GM19239 (cell line): Measurements from ENCODE around the gene SIRPD.
"Not testable (repeated sequence)": the region's sequence is repeated elsewhere in the genome, so short reads cannot be mapped to it uniquely, and the experiment has no call there.

ENCODE experiments used
- DNase-seq: peaks from one replicate; pipeline ENCODE4 v3.0.0; 2011; ENCODE audit warnings: low spot score; ENCODE audit not compliant: insufficient read length
- FAIRE-seq: peaks from 2 replicates; lab custom pipeline; 2011; peaks lifted over from hg19 to GRCh38; lab: Jason Lieb, UNC

Gene SIRPD

DNA sequence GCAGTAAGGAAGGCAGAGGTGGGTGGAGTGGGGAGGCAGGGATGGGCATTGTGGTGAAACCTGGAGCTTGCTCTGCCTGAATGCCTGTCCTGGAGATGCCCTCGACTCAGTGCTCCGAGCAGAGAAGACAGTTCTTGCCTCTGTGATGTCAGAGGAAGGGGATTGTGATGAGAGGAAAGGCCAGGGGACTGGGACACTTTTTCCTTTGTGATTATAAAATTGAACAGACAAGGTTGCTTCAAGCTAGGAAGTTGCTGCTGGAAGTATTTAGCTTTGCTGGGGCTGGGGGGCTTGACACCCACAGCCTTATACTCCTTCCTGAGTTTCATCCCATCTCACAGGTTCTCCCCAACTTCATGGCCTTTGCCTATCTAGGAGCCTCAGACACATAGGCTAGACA is at the start of gene SIRPD:
SIRPD (minus strand) TSS at position 101 of the 400 bp plus-strand sequence; CDS start at position 49, 52 bp downstream.
- no peak for FAIRE-seq
- no peak for DNase-seq

DNA sequence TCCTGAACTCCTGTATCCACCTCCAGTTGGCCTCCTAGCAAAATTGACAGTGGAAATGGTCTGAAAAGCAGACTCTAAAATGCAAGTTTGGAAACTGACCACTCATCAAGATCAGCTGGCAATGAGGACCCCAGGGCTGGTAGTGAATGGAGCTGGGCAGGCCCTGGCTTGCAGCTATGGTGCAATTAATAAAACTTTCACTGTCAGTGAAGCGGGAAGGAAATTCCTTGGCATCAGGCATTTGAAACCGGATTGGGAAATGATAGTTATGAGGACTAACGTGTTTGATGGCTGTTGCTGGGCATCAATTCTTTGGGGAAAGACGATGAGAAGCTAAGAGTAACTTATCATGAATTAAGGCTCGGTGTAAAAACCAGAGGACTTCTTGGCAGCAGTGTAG is 43.2 kb upstream of the SIRPD start:
- FAIRE-seq, result no peak
- DNase-seq, result no peak

DNA sequence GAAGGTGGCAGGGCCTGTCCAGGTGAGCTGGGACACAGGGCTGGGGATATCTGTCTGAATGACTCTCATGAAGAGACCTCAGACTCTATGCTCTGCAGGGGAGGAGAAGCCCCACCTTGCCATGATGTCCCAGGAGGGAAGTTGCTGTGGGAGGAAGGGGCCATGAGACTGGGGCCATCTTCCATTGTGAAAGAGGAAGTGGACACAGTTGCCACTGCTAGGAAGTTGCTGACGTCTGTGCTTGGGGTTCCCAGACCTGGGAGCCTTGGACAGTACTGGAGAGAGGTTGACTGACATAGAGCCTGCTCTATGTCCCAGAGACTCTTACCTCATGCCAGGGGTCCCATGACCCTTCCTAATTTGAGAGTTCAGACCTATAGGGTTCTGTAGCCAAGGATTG is 37.8 kb upstream of the SIRPD start:
- DNase-seq (no peak), FAIRE-seq (no peak)

DNA sequence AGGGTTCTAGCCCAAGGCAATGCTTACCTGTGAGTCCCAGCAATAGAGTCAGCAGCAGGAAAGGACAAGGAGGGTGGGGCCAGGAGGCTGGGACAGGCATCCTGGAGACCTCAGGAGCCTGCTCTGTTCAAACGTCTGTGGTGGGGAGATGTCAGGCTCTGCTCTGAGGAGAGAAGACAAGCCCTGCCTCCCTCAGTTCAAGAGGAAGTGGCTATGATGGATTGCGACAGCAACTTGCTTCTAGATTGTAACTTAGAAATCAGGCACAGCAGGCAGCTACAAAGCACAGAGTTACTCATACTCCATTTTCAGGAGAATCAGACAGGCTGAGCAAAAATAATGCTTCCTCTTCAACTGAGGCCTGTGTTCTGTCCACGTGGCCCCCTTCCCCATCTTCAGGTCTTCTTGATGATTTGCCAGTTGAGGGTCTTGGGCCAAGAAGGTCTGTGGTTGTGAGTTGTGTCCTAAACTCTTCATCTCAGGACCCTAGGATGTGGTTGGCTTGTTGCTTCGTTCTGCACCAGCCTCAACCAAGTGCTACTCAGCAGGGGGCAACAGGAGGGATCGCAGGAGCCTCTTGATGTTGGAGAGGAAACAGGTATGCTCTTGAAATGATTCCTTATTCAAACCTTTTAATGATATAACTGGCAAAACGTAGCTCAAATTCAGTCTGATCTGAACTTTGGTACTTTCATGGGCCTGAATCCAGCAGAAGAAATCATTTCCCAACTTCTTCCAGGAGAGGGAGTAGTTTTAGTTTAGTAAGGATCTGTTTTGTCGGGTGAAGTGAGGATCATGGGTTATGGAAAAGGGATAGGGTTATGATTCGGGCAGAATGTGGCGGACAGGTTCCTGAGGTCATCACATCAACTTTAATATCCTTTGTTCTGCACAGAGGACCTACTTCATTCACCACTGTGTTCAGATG is 31.3 kb upstream of the SIRPD start:
- DNase-seq (no peak), FAIRE-seq (no peak)

DNA sequence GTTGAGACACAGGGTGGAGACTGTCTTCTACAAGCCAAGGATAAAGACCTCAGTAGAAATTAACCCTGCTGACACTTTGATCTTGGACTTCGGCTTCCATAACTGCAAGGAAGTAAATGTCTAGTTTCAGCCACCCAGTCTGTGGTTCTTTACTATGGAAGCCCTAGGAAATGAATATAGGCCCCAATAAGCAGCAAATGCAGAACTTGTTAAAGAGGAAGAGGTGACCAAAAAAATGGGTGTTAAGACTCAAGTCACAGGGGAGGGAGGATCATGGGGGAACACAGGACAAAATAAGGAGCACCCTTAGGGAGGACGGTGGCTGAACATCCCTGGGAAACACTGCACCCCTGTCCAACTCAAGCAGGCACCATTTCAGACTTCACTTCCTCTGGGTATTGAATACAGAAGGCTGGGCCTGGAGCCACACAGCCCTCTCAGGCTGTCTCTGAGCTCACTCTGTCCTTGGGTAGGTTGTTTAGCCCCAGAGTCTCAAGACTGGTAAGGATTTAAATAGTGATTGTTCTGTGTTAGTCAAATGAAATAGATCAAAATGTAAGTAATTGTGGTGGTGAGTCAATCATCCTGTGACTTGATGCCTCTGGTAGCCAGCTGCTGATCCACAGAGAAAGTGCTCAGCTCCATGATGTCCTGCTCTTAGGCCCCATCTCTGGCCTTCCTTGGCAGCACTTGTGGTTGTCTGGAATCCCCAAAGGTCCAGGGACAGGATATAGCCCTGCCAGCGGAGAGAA is 30.5 kb upstream of the SIRPD start:
- DNase-seq (no peak), FAIRE-seq (no peak)

DNA sequence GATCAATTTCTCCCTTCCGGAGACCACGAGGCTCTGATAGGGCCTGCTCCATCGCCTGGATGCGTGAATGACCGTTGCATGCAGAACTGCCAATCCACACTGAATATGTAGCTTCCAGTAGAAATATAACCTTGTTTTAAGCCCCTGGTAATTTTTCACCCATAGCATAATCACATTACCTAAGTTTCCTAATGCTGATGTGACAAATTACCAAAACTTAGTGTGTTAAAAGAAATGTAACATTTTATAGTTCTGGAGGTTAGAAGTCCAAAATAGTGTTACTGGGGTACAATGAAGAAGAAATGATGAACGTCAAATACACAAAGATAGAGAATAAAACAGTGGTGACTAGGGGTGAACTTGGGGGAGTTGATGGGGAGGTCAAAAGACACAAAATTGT is 22.0 kb upstream of the SIRPD start:
- FAIRE-seq (no peak), DNase-seq (no peak)

DNA sequence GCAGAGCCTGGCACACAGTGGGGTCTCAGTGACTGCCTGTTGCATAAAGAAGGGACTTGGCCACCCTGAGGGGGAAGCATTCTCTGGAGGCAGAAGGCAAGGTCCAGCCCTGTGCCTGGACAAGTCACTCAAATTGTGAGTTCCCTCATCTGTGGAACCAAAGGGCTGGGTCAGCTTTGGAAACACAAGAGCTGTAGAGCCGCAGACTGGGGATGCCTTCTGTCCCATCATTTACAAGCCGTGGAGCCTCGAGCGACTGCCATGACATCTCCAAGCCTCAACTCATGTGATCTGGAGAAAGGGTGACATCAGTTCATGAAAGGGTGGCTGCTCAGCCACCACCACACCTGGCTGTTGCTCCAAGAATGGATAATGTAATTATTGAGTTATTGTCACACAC is 20.4 kb upstream of the SIRPD start:
- no peak for DNase-seq
- no peak for FAIRE-seq

DNA sequence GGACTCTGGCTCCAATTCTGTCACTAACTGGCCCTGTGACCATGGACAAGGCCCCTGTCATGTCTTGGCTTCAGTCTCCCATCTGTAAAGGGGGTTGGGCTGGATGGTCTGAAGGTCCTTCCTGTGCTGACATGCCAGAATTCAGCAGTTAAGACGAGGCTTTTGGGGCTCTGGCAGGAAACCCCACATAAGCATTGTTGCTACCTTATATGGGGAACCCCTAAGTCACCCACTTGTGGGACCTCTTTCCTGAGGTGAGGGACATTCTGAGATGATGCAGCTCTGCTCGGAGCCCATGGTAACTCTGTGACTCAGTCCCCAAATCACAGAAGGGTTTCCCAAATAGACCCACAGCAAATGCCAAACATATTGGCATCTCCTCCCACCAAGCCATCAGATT is 19.8 kb upstream of the SIRPD start:
- DNase-seq, FAIRE-seq: not testable (repeated sequence)

DNA sequence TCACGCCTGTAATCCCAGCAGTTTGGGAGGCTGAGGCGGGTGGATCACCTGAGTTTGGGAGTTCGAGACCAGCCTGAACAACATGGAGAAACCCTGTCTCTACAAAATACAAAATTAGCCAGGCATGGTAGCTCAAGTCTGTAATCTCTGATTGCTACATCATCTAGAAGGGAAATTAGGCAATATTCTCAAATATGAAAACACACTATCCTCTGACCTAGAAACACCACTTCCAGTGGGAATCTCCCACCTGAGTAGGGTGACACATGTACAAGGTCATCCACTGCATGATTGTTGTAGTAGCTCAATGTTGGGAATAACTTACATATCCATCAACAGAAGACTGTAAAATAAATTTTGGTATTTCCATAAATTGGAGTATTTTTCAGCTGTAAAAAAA is 19.1 kb upstream of the SIRPD start:
- no peak for FAIRE-seq
- DNase-seq, result no peak

DNA sequence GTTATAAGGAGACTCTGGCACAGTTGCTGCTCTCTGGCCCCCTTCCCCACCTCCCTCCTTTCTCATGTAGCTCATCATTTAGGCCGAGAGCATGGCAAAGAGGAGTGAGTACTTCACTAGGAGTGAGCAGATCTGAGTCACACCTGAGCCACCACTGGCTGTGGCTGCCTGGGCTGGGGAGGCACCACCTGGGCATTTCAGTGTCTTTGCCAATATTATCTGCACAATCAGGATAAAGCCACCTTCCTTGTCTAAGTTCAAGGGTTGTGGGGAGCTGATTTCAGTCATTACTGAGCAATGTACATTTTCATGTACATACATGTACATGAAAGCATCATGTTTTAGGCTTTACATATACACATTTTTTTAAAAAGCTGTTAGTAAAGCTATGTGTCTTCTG is 18.5 kb upstream of the SIRPD start:
- not testable (repeated sequence) for DNase-seq, FAIRE-seq

DNA sequence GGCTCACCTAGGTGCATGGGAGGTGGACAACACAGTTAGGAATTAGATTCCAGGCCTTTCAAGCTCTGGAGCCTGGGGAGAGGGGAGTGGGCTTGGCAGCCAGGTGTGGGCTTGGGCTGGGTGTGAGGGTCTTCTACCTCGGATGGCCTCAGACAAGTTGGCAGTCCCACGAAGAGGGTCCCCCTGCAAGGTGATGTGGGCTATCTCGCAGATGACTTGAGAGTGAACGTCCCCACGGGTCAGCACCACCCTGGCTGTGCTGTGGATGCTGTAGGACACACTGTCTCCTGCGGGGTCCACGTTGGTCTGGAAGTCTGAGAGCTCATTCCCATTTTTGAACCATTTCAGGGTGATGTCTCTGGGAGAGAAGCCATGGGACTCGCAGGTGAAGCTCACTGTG is 14.1 kb upstream of the SIRPD start:
- FAIRE-seq, DNase-seq: not testable (repeated sequence)

DNA sequence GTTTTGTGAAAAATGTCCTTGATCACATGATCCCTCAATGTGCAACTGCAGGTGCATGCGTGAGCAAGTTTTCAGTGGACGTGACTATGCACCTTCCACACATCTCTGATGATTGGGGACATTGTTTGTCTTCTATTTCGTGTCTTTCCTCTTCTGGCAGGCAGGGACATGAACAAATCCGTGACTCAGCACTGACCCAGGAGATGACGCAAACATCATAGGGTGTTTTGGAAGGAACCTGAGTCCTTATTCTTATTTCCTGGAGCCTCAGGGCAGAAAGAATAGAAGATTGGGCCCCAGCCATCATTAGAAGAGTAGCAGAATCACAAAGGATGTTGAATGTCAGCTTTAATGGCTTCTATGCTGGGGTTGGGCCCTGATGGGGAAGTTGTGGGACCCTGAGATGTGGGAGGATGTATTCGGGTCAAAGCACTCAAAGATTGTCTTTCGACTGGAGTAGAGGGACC is 11.9 kb upstream of the SIRPD start:
- no peak for FAIRE-seq
- no peak for DNase-seq

DNA sequence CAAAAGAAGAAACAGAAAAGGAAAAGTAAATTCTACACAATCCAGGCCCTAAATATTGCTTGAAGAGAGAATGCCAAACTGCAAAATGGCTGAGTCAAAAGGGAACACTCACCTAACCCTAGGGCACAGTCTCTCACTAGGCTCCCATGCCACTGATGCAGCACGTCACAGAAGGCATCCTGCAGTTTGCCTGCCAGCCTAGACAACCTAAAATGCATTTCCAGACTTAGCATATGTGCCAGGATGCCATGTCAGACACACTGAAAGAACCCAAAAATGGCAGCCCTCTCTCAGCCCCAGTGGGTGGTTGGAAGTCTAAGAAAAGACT is 10.6 kb upstream of the SIRPD start:
- no peak for DNase-seq
- no peak for FAIRE-seq

DNA sequence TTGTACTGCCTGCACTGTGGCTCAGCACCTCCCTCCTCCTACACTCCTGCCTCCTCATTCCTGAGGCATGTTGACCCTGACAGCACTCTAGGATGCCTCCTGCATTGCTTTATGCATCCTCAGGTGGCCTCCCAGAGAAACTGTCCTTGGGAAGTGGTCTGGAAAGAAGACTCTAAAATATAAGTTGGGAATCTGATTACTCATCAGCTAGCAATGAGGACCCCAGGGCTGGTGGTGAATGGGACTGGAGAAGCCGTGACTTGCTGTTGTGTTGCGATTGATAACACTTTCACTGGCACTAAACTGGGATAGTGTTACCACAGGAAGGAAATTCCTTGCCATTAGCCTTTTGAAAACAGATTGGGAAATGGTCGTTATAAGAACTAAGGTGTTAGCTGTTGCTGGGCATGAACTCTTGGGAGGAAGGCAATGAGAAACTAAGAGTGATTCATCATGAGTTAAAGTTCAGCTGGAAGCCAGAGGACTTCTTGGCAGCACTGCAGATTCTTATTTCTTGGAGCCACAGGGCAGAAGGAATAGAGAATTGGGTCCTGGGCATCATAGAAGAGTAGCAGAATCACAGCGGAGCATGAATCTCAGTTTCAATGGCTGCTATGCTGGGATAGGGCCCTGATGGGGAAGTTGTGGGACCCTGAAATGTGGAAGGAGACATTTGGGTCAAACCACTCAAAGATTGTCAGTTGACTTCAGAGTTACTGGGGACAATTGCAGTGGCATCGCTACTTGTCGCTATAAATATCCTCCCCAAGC is 10.1 kb upstream of the SIRPD start:
- DNase-seq, result no peak
- no peak for FAIRE-seq

DNA sequence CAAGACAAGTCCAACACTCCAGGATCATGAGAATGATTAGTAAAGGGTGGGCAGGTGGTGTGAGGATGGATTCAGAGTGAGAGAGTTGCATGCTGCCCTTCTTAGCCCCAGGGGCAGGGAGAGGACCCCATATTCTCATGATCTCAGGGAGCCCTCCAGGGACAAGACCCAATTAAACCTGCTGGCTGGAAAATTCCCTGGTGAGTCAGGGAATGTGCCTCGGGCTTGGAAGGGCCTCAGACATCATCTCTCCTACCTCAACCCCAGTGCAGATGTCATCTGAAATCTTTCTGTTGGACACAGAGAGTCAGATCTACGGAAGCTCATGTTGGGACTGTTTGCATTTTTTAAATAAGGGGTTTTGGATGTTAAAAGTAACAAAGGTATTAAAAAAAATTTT is 9.2 kb upstream of the SIRPD start:
- FAIRE-seq (no peak), DNase-seq (no peak)

DNA sequence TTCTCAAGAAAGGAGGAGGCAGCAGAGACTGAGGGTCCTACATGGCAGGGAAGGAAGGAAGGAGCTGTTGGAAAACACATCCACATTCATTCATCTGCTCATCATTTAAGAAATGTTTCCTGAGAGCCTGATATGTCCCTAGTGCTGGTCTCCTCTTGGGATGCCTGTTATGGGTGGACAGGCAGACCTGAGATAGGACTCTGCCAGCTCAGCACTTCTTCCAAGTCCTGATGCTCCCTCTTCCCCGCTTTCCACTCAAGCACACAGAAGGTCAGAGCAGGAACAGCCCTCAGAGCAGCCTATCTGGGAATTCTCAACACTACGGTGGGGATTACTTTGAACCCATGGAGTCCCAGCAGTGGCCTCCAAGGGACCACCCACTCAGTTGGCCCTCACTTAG is 8.0 kb upstream of the SIRPD start:
- no peak for DNase-seq
- no peak for FAIRE-seq

DNA sequence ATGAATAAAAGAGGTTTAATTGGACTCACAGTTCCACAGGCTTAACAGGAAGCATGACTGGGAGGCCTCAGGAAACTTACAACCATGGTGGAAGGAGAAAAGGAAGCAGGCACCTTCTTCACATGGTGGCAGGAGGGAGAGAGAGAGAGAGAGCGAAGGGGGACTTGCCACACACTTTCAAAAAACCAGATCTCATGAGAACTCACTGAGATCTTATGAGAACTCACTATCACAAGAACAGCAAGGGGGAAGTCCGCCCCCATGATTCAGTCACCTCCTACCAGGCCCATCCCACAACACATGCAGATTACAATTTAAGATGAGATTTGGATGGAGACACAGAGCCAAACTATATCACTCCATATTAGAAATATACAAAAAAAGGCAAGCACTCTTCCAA is 6.1 kb upstream of the SIRPD start:
- DNase-seq, result no peak
- no peak for FAIRE-seq

DNA sequence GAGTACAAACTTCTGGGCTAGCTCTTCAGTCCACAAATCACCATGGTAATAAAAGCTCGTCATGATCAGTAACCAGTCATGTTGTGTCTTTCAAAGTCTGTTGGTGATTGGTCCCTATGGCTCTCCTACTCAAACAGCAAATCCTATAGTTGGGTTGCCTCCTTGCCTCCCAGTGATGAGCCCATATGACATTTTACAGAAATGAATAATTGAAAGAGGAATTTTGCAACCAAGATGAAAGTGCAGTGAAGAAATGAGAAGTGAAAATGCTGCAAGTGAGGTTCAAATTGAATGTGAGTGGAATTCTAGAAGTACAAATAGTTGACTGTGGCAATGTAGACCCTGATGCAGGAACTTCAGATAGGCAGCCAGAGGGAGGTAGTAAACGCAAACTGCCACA is 5.1 kb upstream of the SIRPD start:
- no peak for DNase-seq
- FAIRE-seq, result no peak

DNA sequence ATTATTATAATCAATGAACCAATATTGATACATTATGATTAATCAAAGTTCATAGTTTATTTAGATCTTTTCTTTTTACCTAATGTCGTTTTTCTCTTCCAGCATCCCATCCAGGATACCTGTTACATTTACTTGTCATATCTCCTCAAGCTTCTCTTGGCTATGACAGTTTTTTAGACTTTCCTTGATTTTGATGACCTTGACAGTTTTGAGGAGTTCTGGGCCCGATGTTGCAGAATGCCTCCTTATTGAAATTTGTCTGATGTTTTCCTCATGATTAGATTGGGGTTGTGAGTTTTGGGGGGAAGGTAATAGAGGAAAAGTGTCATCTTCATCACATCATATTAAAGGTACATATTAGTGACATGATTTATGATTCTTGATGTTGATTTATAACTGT is 3.8 kb upstream of the SIRPD start:
- FAIRE-seq, result no peak
- no peak for DNase-seq

DNA sequence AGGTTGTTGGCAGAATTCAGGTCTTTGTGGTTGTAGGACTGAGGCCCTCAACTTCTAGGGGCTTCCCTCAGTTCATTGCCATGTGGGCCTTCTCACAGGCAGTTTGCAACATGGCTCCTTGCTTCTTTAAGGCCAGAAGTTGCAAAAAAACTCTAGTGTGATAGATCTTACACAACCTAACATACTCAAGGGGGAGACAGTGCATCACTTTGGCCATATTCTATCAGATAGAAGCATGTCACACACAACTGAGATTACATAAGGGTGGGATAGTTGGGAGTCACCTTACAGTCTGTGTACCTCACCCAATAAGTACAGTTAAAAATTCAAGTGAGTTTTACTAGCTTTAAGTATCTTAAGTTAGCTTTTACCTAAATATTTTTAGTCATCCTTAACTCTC is 1.6 kb downstream of the SIRPD start:
- no peak for DNase-seq
- no peak for FAIRE-seq
